KMS-11 (cell line): ENCODE measurements around the gene HBE1.
A peak's percentile ranks its signal among the peaks of the same experiment; 100 is the strongest.

Experiments
- H2AFZ ChIP-seq: fragments of 200-600 bp; sonication (generic); 2 replicates; pipeline ENCODE4 v1.6.1; 2016; ENCODE audit warnings: antibody characterized with exemption, mixed run types, low read depth
- H3K27ac ChIP-seq: fragments of 200-600 bp; sonication (generic); 2 replicates; pipeline ENCODE4 v1.6.1; 2016; ENCODE audit warnings: mild to moderate bottlenecking, mixed run types
- H3K27me3 ChIP-seq: fragments of 200-600 bp; sonication (generic); 2 replicates; pipeline ENCODE4 v1.6.1; 2017; ENCODE audit warnings: mild to moderate bottlenecking, low read depth, mixed run types, moderate library complexity; ENCODE audit not compliant: insufficient read depth
- H3K36me3 ChIP-seq: fragments of 200-600 bp; sonication (generic); 2 replicates; pipeline ENCODE4 v1.6.1; 2017; ENCODE audit warnings: mild to moderate bottlenecking, mixed run types; ENCODE audit not compliant: insufficient read depth
- H3K4me1 ChIP-seq: fragments of 200-600 bp; sonication (generic); 2 replicates; pipeline ENCODE4 v1.6.1; 2016; ENCODE audit warnings: mild to moderate bottlenecking, low read depth, mixed run types; ENCODE audit not compliant: poor library complexity, severe bottlenecking
- H3K4me2 ChIP-seq: fragments of 200-600 bp; sonication (generic); 2 replicates; pipeline ENCODE4 v1.7.0; 2016; ENCODE audit warnings: mild to moderate bottlenecking, mixed run types
- H3K4me3 ChIP-seq: fragments of 200-600 bp; sonication (generic); IDR thresholded peaks from 2 replicates; pipeline ENCODE4 v1.6.1; 2017; ENCODE audit warnings: low read depth, low read length, mixed read lengths; ENCODE audit not compliant: insufficient read depth
- H3K79me2 ChIP-seq: fragments of 200-600 bp; sonication (generic); 2 replicates; pipeline ENCODE4 v1.6.1; 2016; ENCODE audit warnings: low read depth, mixed run types; ENCODE audit not compliant: insufficient read depth
- H3K9ac ChIP-seq: fragments of 200-600 bp; sonication (generic); 2 replicates; pipeline ENCODE4 v1.6.1; 2016; ENCODE audit warnings: mild to moderate bottlenecking, mixed run types
- H4K20me1 ChIP-seq: fragments of 200-600 bp; sonication (generic); 2 replicates; pipeline ENCODE4 v1.6.1; 2016; ENCODE audit warnings: mild to moderate bottlenecking, mixed run types; ENCODE audit not compliant: insufficient read depth
- CTCF ChIP-seq: fragments of 200-600 bp; sonication (generic); conservative IDR thresholded peaks from 2 replicates; pipeline ENCODE4 v1.6.1; 2017; ENCODE audit warnings: low read depth, mild to moderate bottlenecking, antibody characterized with exemption, low read length, moderate library complexity, mixed read lengths

Gene HBE1

GRCh38 chr11:5229356-5229755 is 40.4 kb downstream of the HBE1 start:
- H3K9ac ChIP-seq, result no peak overlapping the region
- no peak for TF ChIP-seq CTCF
- H3K4me3 ChIP-seq, result no peak overlapping the region
- H4K20me1 ChIP-seq, result no peaks in the 10 kb centered on the region
- no peaks in the 10 kb centered on the region for H3K27me3 ChIP-seq
- H3K4me2 ChIP-seq, result peak overlapping the region; percentile 67
- no peaks in the 10 kb centered on the region for H3K79me2 ChIP-seq
- no peaks in the 10 kb centered on the region for H3K36me3 ChIP-seq
- H3K4me1 ChIP-seq, result peaks cover 69% of the 10 kb centered on the region
- peak overlapping the region; percentile 44; the same call in 1 of the 2 replicates for H2AFZ ChIP-seq
- H3K27ac ChIP-seq, result peak overlapping the region; percentile 43

DNA sequence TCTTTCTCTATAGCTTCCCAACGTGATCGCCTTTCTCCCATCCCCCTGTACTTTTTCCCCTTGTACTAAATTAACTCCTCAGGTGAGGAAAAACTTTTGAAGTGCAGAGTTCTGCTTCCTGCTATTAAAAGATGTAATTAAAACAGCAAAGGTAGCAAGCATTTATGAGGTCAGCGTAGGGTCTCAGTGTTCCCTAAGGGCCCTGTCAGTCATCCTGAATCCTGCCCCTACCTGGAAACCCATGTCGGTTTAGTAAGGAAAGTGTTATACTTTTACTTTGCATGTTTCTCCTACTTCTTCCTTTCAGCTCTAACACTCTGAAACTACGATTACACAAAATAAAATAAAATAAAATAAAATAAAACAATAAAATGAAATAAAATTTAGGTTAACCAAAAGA is 41.6 kb downstream of the HBE1 start:
- Histone ChIP-seq H3K79me2 (no peaks in the 10 kb centered on the region), H3K27ac (no peak overlapping the region), H3K27me3 (no peaks in the 10 kb centered on the region), H3K9ac (no peak overlapping the region), H3K4me3 (no peak overlapping the region), H2AFZ (no peak overlapping the region), H3K4me1 (peaks cover 57% of the 10 kb centered on the region), H3K36me3 (no peaks in the 10 kb centered on the region), H4K20me1 (no peaks in the 10 kb centered on the region), H3K4me2 (no peak overlapping the region)
- no peak for TF ChIP-seq CTCF

DNA sequence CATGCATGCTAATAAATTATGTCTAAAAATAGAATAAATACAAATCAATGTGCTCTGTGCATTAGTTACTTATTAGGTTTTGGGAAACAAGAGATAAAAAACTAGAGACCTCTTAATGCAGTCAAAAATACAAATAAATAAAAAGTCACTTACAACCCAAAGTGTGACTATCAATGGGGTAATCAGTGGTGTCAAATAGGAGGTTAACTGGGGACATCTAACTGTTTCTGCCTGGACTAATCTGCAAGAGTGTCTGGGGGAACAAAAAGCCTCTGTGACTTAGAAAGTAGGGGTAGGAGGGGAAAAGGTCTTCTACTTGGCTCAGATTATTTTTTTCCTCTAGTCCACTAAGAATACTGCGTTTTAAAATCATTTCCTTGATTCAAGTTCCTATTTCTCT is 42.1 kb downstream of the HBE1 start:
- H3K27ac ChIP-seq, result no peak overlapping the region

GRCh38 chr11:5226732-5227310 is 42.9 kb downstream of the HBE1 start, which contains the start of gene HBB:
Gene HBB, minus strand, starts transcription at chr11:5227071. Its CDS starts 50 bp downstream, at chr11:5227021.
- Histone ChIP-seq H3K4me2 (no peak within 1 kb of the TSS), H3K4me3 (no peak within 1 kb of the TSS), H3K79me2 (no peaks in the 10 kb centered on the region), H4K20me1 (no peaks in the 10 kb centered on the region), H3K27me3 (no peaks in the 10 kb centered on the region), H3K36me3 (no peaks in the 10 kb centered on the region), H3K4me1 (peaks cover 44% of the 10 kb centered on the region), H3K9ac (no peak within 1 kb of the TSS), H3K27ac (no peak within 1 kb of the TSS), H2AFZ (no peak within 1 kb of the TSS)
- TF ChIP-seq CTCF, result no peak

More for the DNA sequence above, 42.1 kb downstream of the HBE1 start:
- Histone ChIP-seq H3K4me3 (no peak overlapping the region), H3K4me2 (no peak overlapping the region), H3K4me1 (peaks cover 52% of the 10 kb centered on the region), H3K79me2 (no peaks in the 10 kb centered on the region), H2AFZ (no peak overlapping the region), H3K9ac (no peak overlapping the region), H3K36me3 (no peaks in the 10 kb centered on the region), H4K20me1 (no peaks in the 10 kb centered on the region), H3K27me3 (no peaks in the 10 kb centered on the region)
- no peak for TF ChIP-seq CTCF
